Measurements from ENCODE around the gene GLOD5.

Gene GLOD5

DNA sequence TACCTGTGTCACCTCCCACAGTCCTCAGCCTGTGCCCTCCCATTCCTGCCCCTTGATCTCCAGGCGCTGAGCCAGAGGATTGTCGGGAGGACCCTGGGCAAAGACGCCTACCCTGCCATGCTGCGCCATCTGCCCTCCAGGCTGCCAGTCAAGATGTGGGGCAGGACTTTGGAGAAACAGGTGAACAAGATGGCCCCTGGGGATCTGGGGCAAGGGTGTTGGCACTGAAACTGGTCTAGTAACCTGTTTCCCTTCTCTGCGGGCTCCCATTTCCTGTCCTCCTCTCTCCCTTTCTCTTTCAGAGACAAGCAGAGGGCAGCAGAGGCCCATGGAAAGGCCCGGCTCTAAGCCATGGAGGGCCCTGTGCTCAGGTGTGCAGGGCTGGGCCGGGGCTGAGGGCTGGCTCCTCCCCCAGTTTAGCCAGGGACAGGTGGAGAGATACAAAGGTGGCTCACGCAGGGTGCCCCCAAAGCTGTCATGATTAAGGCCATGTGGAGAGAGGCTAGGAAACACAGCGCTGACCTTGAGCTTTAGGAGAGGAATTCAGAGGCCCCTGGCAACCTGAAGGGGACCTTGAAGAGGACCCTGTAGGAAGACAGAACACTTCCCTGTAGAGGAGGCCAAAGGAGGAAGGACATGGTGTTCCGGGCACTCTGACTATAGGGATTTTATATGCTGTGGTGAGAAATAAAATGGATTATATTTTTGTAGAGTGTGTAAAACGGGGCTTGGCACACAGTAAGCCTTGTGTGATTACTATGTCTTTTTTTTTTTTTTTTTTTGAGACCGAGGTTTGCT, at the start of gene GLOD5:
TSS of gene GLOD5 (plus strand) at position 74 of the 798 bp plus-strand sequence. CDS start at position 118, 44 bp downstream.
- no peak within 1 kb of the TSS for H3K9ac ChIP-seq (ENCODE audit: low read length)

GRCh38 chrX:48711929-48712505, 49.5 kb upstream of the GLOD5 start:
- peaks cover 9% of the 10 kb centered on the region for H3K36me3 ChIP-seq (ENCODE audit: control insufficient read depth, insufficient read depth, low read length)
- H3K4me3 ChIP-seq (ENCODE audit: low read depth, low read length), result no peak overlapping the region
- H3K4me1 ChIP-seq (ENCODE audit: control insufficient read depth, insufficient read depth, low read length), result no peaks in the 10 kb centered on the region
- no peak overlapping the region for H3K9ac ChIP-seq (ENCODE audit: low read length)
- H3K27me3 ChIP-seq (ENCODE audit: control insufficient read depth, insufficient read depth, low read length), result peaks cover 16% of the 10 kb centered on the region
- H3K9me3 ChIP-seq (ENCODE audit: control insufficient read depth, insufficient read depth, low read depth, low read length), result peaks cover 22% of the 10 kb centered on the region; the same call in 1 of the 2 replicates
- H3K27ac ChIP-seq (ENCODE audit: low read depth, low read length), result no peak overlapping the region

More for the DNA sequence above, at the start of gene GLOD5:
- Histone ChIP-seq H3K9me3 (ENCODE audit: control insufficient read depth, insufficient read depth, low read depth, low read length) (peaks cover 5% of the 10 kb centered on the region; the same call in 1 of the 2 replicates), H3K4me1 (ENCODE audit: control insufficient read depth, insufficient read depth, low read length) (peaks cover 6% of the 10 kb centered on the region; the same call in 1 of the 2 replicates), H3K4me3 (ENCODE audit: low read depth, low read length) (no peak within 1 kb of the TSS), H3K27ac (ENCODE audit: low read depth, low read length) (no peak within 1 kb of the TSS), H3K36me3 (ENCODE audit: control insufficient read depth, insufficient read depth, low read length) (no peaks in the 10 kb centered on the region), H3K27me3 (ENCODE audit: control insufficient read depth, insufficient read depth, low read length) (no peaks in the 10 kb centered on the region)

- Histone ChIP-seq H3K4me3 (ENCODE audit: low read depth, low read length) (no peak overlapping the region), H3K36me3 (ENCODE audit: control insufficient read depth, insufficient read depth, low read length) (no peaks in the 10 kb centered on the region), H3K27me3 (ENCODE audit: control insufficient read depth, insufficient read depth, low read length) (peaks cover 16% of the 10 kb centered on the region), H3K27ac (ENCODE audit: low read depth, low read length) (no peak overlapping the region), H3K9me3 (ENCODE audit: control insufficient read depth, insufficient read depth, low read depth, low read length) (peaks cover 18% of the 10 kb centered on the region; the same call in 1 of the 2 replicates), H3K4me1 (ENCODE audit: control insufficient read depth, insufficient read depth, low read length) (no peaks in the 10 kb centered on the region), H3K9ac (ENCODE audit: low read length) (no peak overlapping the region)
Measured at GRCh38 chrX:48713847-48714246, 47.7 kb upstream of the GLOD5 start.

GRCh38 chrX:48714573-48714972, 47.0 kb upstream of the GLOD5 start:
- no peak overlapping the region for H3K27ac ChIP-seq (ENCODE audit: low read depth, low read length)
- H3K9me3 ChIP-seq (ENCODE audit: control insufficient read depth, insufficient read depth, low read depth, low read length), result peaks cover 14% of the 10 kb centered on the region; the same call in 1 of the 2 replicates
- no peak overlapping the region for H3K4me3 ChIP-seq (ENCODE audit: low read depth, low read length)
- H3K27me3 ChIP-seq (ENCODE audit: control insufficient read depth, insufficient read depth, low read length), result peaks cover 16% of the 10 kb centered on the region
- no peaks in the 10 kb centered on the region for H3K36me3 ChIP-seq (ENCODE audit: control insufficient read depth, insufficient read depth, low read length)
- no peak overlapping the region for H3K9ac ChIP-seq (ENCODE audit: low read length)
- H3K4me1 ChIP-seq (ENCODE audit: control insufficient read depth, insufficient read depth, low read length), result no peaks in the 10 kb centered on the region

GRCh38 chrX:48715072-48715471, 46.5 kb upstream of the GLOD5 start:
- no peak overlapping the region for H3K27ac ChIP-seq (ENCODE audit: low read depth, low read length)
- H3K4me1 ChIP-seq (ENCODE audit: control insufficient read depth, insufficient read depth, low read length), result no peaks in the 10 kb centered on the region
- H3K9ac ChIP-seq (ENCODE audit: low read length), result no peak overlapping the region
- H3K9me3 ChIP-seq (ENCODE audit: control insufficient read depth, insufficient read depth, low read depth, low read length), result peaks cover 13% of the 10 kb centered on the region; the same call in 1 of the 2 replicates
- peaks cover 16% of the 10 kb centered on the region for H3K27me3 ChIP-seq (ENCODE audit: control insufficient read depth, insufficient read depth, low read length)
- H3K36me3 ChIP-seq (ENCODE audit: control insufficient read depth, insufficient read depth, low read length), result no peaks in the 10 kb centered on the region
- no peak overlapping the region for H3K4me3 ChIP-seq (ENCODE audit: low read depth, low read length)

DNA sequence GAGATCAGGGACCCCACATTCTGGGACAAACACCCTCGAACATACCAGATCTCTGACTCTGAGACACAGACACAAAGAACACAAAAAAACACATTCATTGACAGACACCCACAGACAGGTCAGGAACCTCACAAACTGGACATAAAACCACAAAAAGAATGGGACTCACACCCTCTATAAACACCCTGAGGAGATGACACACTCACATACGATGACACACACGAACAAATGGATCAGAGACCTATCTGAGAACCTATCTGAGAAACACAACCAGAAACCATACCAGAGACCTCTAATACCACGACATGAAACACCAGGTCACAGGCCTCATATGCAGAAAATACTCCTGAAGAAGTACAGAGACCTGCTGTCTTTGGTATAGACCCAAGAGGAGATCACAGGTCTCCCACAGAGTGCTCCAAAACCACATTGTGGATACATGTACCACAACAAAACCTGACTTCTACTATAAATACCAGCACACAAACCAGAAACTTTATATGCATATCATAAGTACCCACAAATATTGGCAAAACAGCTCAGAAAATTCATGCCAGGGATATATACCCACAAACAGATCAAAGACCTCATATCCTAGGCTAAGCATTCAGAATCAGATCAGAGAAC, 45.6 kb upstream of the GLOD5 start:
- peaks cover 13% of the 10 kb centered on the region; the same call in 1 of the 2 replicates for H3K9me3 ChIP-seq (ENCODE audit: control insufficient read depth, insufficient read depth, low read depth, low read length)
- peaks cover 16% of the 10 kb centered on the region for H3K27me3 ChIP-seq (ENCODE audit: control insufficient read depth, insufficient read depth, low read length)
- no peak overlapping the region for H3K27ac ChIP-seq (ENCODE audit: low read depth, low read length)
- no peaks in the 10 kb centered on the region for H3K36me3 ChIP-seq (ENCODE audit: control insufficient read depth, insufficient read depth, low read length)
- no peak overlapping the region for H3K4me3 ChIP-seq (ENCODE audit: low read depth, low read length)
- no peak overlapping the region for H3K9ac ChIP-seq (ENCODE audit: low read length)
- H3K4me1 ChIP-seq (ENCODE audit: control insufficient read depth, insufficient read depth, low read length), result no peaks in the 10 kb centered on the region

- Histone ChIP-seq H3K4me3 (ENCODE audit: low read depth, low read length) (no peak overlapping the region), H3K9ac (ENCODE audit: low read length) (no peak overlapping the region), H3K4me1 (ENCODE audit: control insufficient read depth, insufficient read depth, low read length) (no peaks in the 10 kb centered on the region), H3K27ac (ENCODE audit: low read depth, low read length) (no peak overlapping the region), H3K27me3 (ENCODE audit: control insufficient read depth, insufficient read depth, low read length) (peaks cover 5% of the 10 kb centered on the region; the same call in 1 of the 2 replicates), H3K9me3 (ENCODE audit: control insufficient read depth, insufficient read depth, low read depth, low read length) (peaks cover 21% of the 10 kb centered on the region; the same call in 1 of the 2 replicates), H3K36me3 (ENCODE audit: control insufficient read depth, insufficient read depth, low read length) (no peaks in the 10 kb centered on the region)
Measured at GRCh38 chrX:48719958-48720357, 41.6 kb upstream of the GLOD5 start.

DNA sequence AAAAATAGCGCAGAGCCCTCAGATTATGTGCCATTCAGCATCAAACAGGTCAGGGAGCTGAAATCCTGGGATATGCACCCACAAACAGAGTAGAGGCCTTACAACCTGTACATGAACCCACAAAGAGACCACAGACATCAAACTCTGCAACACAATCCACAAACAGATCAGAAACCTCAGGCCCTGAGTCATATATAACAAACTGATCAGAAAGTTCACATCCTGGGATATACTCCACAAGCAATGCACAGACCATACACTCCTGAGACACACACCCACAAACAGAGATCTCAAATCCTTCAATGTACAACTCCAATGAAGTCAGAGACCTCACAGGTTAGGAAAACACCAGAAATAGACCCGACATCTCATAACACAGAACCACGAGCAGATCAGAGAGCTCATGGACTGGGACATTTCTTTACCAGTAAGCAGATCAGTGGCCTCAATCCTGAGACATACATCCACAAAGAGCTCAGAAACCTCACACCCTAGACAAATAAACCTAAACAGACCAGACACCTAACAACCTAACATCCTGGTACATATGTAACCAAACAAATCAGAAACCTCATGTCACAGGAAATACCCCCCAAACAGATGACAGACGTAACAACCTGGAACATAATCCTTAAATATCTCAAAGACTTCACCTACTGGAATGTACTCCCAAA, 40.8 kb upstream of the GLOD5 start:
- Histone ChIP-seq H3K4me1 (ENCODE audit: control insufficient read depth, insufficient read depth, low read length) (no peaks in the 10 kb centered on the region), H3K27ac (ENCODE audit: low read depth, low read length) (no peak overlapping the region), H3K27me3 (ENCODE audit: control insufficient read depth, insufficient read depth, low read length) (no peaks in the 10 kb centered on the region; the same call in 1 of the 2 replicates), H3K4me3 (ENCODE audit: low read depth, low read length) (no peak overlapping the region), H3K9ac (ENCODE audit: low read length) (no peak overlapping the region), H3K36me3 (ENCODE audit: control insufficient read depth, insufficient read depth, low read length) (no peaks in the 10 kb centered on the region), H3K9me3 (ENCODE audit: control insufficient read depth, insufficient read depth, low read depth, low read length) (peaks cover 18% of the 10 kb centered on the region; the same call in 1 of the 2 replicates)

DNA sequence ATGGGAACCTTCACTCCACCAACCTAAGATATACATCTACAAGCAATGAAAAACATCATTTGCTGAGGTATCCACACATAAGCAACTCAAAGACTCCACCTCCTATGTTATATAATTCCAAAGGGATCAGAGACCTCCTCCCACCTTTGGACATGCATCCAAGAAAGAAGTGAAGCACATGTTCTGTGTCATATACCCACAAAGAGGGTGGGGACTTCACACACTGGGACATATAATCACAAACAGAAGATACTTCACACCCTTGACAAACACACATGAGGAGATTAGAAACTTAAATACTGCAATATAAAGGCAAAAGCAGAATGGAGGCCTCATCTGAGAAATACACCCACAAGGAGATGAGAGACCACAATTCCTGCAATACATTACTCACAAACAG, 39.6 kb upstream of the GLOD5 start:
- Histone ChIP-seq H3K9ac (ENCODE audit: low read length) (no peak overlapping the region), H3K4me1 (ENCODE audit: control insufficient read depth, insufficient read depth, low read length) (no peaks in the 10 kb centered on the region), H3K9me3 (ENCODE audit: control insufficient read depth, insufficient read depth, low read depth, low read length) (peaks cover 17% of the 10 kb centered on the region; the same call in 1 of the 2 replicates), H3K4me3 (ENCODE audit: low read depth, low read length) (no peak overlapping the region), H3K27me3 (ENCODE audit: control insufficient read depth, insufficient read depth, low read length) (no peaks in the 10 kb centered on the region), H3K27ac (ENCODE audit: low read depth, low read length) (no peak overlapping the region), H3K36me3 (ENCODE audit: control insufficient read depth, insufficient read depth, low read length) (no peaks in the 10 kb centered on the region)

DNA sequence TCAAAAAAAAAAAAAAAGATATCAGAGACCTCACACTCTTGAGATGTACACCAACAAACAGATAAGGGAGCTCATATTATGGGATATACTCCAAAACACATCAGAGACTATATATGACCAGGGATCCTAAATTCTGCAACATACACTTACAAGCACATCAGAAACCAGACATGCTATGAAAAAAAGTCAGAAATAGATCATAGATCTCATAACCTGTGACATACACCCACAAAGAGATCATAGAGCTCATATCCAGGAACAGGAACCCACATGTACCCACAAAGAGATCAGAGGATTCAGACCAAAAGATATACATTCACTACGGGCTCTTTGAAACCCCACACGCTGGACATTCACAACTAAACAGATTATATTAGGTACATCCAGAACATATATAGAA, 35.0 kb upstream of the GLOD5 start:
- no peaks in the 10 kb centered on the region for H3K36me3 ChIP-seq (ENCODE audit: control insufficient read depth, insufficient read depth, low read length)
- H3K27me3 ChIP-seq (ENCODE audit: control insufficient read depth, insufficient read depth, low read length), result no peaks in the 10 kb centered on the region
- no peaks in the 10 kb centered on the region for H3K4me1 ChIP-seq (ENCODE audit: control insufficient read depth, insufficient read depth, low read length)
- H3K4me3 ChIP-seq (ENCODE audit: low read depth, low read length), result no peak overlapping the region
- peaks cover 8% of the 10 kb centered on the region; the same call in 1 of the 2 replicates for H3K9me3 ChIP-seq (ENCODE audit: control insufficient read depth, insufficient read depth, low read depth, low read length)
- no peak overlapping the region for H3K27ac ChIP-seq (ENCODE audit: low read depth, low read length)
- H3K9ac ChIP-seq (ENCODE audit: low read length), result no peak overlapping the region

All from HUES6 (cell line).